ENCODE data around the gene MICU1. TPM values are rescaled to one million over a fixed set of nuclear protein-coding genes. Genes with fewer than 3 reads are reported as not detected.

Gene MICU1
- total and polyA plus RNA-seq, 2 experiments from 2014 or later = 27.5 to 52.3 TPM

DNA sequence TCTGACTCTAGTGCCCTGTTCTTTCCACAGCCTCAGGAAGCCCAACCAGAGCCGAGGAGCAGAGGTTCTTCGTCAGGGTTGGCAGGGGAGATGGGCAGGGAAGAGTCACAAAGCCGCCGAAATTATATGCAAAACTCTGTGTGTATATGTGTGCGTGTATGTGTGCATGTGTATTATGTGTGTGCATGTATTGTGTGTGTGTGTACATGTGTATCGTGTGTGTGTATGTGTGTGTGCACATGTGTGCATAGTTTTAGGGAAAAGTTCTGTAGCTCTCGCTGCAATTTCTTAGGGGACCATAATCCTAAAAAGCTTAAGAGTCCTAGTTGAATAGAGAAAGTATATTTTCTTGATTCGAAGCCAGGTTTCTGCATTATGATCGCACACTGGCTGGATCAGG, 288.2 kb downstream of the MICU1 start:
- peaks cover 11% of the 10 kb centered on the region; the same call in 1 of the 2 replicates for H3K4me1 ChIP-seq (ENCODE audit: insufficient read depth)
- no peak for DNase-seq (ENCODE audit: low spot score)
- peaks cover 7% of the 10 kb centered on the region; the same call in 1 of the 2 replicates for H3F3A ChIP-seq (replicated peaks; ENCODE audit: low read depth)
- H3K36me3 Mint-ChIP-seq (ENCODE audit: low read depth) = peaks cover 46% of the 10 kb centered on the region; the same call in 2 of the 3 replicates
- no peak overlapping the region for H3K27ac Mint-ChIP-seq
- H3K4me2 ChIP-seq = no peak overlapping the region
- H3K9me2 ChIP-seq (ENCODE audit: insufficient read depth) = no peaks in the 10 kb centered on the region
- no peaks in the 10 kb centered on the region for H3K9me3 Mint-ChIP-seq
- peaks cover 7% of the 10 kb centered on the region for H3K27me3 Mint-ChIP-seq (ENCODE audit: insufficient read depth, low read depth, poor library complexity)
- no peak overlapping the region for H3K4me3 ChIP-seq
- TF ChIP-seq, protein P1, sequence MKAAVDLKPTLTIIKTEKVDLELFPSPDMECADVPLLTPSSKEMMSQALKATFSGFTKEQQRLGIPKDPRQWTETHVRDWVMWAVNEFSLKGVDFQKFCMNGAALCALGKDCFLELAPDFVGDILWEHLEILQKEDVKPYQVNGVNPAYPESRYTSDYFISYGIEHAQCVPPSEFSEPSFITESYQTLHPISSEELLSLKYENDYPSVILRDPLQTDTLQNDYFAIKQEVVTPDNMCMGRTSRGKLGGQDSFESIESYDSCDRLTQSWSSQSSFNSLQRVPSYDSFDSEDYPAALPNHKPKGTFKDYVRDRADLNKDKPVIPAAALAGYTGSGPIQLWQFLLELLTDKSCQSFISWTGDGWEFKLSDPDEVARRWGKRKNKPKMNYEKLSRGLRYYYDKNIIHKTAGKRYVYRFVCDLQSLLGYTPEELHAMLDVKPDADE (IDR thresholded peaks at IDR 0.05) = no peak
- TF ChIP-seq CREB1 (CRISPR knock-in tag; IDR thresholded peaks at IDR 0.05; ENCODE audit: low read depth) (no peak), POLR2AphosphoS5 (IDR thresholded peaks at IDR 0.05; ENCODE audit: low read depth) (no peak), ZNF331 (CRISPR knock-in tag; IDR thresholded peaks at IDR 0.05; ENCODE audit: low read depth) (no peak), JUNB (IDR thresholded peaks at IDR 0.05; ENCODE audit: unreplicated experiment) (no peak), EZH2phosphoT487 (IDR thresholded peaks at IDR 0.05; ENCODE audit: unreplicated experiment) (no peak), ZNF114 (CRISPR knock-in tag; IDR thresholded peaks at IDR 0.05) (no peak), NANOG (IDR thresholded peaks at IDR 0.05; ENCODE audit: borderline replicate concordance) (no peak), EZH2 (IDR thresholded peaks at IDR 0.05; ENCODE audit: low read depth, unreplicated experiment) (no peak), STAT1 (IDR thresholded peaks at IDR 0.05; ENCODE audit: unreplicated experiment) (no peak)
- TF ChIP-seq, protein P2, sequence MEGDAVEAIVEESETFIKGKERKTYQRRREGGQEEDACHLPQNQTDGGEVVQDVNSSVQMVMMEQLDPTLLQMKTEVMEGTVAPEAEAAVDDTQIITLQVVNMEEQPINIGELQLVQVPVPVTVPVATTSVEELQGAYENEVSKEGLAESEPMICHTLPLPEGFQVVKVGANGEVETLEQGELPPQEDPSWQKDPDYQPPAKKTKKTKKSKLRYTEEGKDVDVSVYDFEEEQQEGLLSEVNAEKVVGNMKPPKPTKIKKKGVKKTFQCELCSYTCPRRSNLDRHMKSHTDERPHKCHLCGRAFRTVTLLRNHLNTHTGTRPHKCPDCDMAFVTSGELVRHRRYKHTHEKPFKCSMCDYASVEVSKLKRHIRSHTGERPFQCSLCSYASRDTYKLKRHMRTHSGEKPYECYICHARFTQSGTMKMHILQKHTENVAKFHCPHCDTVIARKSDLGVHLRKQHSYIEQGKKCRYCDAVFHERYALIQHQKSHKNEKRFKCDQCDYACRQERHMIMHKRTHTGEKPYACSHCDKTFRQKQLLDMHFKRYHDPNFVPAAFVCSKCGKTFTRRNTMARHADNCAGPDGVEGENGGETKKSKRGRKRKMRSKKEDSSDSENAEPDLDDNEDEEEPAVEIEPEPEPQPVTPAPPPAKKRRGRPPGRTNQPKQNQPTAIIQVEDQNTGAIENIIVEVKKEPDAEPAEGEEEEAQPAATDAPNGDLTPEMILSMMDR (conservative IDR thresholded peaks at IDR 0.05; ENCODE audit: low read depth in 2 of 2) = no peak
- TF ChIP-seq, protein P3, sequence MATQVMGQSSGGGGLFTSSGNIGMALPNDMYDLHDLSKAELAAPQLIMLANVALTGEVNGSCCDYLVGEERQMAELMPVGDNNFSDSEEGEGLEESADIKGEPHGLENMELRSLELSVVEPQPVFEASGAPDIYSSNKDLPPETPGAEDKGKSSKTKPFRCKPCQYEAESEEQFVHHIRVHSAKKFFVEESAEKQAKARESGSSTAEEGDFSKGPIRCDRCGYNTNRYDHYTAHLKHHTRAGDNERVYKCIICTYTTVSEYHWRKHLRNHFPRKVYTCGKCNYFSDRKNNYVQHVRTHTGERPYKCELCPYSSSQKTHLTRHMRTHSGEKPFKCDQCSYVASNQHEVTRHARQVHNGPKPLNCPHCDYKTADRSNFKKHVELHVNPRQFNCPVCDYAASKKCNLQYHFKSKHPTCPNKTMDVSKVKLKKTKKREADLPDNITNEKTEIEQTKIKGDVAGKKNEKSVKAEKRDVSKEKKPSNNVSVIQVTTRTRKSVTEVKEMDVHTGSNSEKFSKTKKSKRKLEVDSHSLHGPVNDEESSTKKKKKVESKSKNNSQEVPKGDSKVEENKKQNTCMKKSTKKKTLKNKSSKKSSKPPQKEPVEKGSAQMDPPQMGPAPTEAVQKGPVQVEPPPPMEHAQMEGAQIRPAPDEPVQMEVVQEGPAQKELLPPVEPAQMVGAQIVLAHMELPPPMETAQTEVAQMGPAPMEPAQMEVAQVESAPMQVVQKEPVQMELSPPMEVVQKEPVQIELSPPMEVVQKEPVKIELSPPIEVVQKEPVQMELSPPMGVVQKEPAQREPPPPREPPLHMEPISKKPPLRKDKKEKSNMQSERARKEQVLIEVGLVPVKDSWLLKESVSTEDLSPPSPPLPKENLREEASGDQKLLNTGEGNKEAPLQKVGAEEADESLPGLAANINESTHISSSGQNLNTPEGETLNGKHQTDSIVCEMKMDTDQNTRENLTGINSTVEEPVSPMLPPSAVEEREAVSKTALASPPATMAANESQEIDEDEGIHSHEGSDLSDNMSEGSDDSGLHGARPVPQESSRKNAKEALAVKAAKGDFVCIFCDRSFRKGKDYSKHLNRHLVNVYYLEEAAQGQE (IDR thresholded peaks at IDR 0.05; ENCODE audit: unreplicated experiment) = no peak
- TF ChIP-seq, protein P4, sequence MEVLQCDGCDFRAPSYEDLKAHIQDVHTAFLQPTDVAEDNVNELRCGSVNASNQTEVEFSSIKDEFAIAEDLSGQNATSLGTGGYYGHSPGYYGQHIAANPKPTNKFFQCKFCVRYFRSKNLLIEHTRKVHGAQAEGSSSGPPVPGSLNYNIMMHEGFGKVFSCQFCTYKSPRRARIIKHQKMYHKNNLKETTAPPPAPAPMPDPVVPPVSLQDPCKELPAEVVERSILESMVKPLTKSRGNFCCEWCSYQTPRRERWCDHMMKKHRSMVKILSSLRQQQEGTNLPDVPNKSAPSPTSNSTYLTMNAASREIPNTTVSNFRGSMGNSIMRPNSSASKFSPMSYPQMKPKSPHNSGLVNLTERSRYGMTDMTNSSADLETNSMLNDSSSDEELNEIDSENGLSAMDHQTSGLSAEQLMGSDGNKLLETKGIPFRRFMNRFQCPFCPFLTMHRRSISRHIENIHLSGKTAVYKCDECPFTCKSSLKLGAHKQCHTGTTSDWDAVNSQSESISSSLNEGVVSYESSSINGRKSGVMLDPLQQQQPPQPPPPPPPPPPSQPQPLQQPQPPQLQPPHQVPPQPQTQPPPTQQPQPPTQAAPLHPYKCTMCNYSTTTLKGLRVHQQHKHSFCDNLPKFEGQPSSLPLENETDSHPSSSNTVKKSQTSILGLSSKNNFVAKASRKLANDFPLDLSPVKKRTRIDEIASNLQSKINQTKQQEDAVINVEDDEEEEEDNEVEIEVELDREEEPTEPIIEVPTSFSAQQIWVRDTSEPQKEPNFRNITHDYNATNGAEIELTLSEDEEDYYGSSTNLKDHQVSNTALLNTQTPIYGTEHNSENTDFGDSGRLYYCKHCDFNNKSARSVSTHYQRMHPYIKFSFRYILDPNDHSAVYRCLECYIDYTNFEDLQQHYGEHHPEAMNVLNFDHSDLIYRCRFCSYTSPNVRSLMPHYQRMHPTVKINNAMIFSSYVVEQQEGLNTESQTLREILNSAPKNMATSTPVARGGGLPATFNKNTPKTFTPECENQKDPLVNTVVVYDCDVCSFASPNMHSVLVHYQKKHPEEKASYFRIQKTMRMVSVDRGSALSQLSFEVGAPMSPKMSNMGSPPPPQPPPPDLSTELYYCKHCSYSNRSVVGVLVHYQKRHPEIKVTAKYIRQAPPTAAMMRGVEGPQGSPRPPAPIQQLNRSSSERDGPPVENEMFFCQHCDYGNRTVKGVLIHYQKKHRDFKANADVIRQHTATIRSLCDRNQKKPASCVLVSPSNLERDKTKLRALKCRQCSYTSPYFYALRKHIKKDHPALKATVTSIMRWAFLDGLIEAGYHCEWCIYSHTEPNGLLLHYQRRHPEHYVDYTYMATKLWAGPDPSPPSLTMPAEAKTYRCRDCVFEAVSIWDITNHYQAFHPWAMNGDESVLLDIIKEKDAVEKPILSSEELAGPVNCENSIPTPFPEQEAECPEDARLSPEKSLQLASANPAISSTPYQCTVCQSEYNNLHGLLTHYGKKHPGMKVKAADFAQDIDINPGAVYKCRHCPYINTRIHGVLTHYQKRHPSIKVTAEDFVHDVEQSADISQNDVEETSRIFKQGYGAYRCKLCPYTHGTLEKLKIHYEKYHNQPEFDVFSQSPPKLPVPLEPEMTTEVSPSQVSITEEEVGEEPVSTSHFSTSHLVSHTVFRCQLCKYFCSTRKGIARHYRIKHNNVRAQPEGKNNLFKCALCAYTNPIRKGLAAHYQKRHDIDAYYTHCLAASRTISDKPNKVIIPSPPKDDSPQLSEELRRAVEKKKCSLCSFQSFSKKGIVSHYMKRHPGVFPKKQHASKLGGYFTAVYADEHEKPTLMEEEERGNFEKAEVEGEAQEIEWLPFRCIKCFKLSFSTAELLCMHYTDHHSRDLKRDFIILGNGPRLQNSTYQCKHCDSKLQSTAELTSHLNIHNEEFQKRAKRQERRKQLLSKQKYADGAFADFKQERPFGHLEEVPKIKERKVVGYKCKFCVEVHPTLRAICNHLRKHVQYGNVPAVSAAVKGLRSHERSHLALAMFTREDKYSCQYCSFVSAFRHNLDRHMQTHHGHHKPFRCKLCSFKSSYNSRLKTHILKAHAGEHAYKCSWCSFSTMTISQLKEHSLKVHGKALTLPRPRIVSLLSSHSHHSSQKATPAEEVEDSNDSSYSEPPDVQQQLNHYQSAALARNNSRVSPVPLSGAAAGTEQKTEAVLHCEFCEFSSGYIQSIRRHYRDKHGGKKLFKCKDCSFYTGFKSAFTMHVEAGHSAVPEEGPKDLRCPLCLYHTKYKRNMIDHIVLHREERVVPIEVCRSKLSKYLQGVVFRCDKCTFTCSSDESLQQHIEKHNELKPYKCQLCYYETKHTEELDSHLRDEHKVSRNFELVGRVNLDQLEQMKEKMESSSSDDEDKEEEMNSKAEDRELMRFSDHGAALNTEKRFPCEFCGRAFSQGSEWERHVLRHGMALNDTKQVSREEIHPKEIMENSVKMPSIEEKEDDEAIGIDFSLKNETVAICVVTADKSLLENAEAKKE (CRISPR knock-in tag; IDR thresholded peaks at IDR 0.05) = no peak
- H2AFZ ChIP-seq = no peak overlapping the region
- no peaks in the 10 kb centered on the region for H3K27me3 ChIP-seq (ENCODE audit: insufficient read depth)
- 0 out of 2 replicates have a peak, but pooled peaks cover 3% of the 10 kb centered on the region for H4K20me1 ChIP-seq (replicated peaks; ENCODE audit: insufficient read depth)
- H3K79me2 ChIP-seq (replicated peaks; ENCODE audit: insufficient read depth) = no peaks in the 10 kb centered on the region
- peaks cover 4% of the 10 kb centered on the region; the same call in 1 of the 2 replicates for H3K36me3 ChIP-seq (ENCODE audit: insufficient read depth)
- H3K4me3 Mint-ChIP-seq = no peak overlapping the region
- ATAC-seq = no peak
- peaks cover 20% of the 10 kb centered on the region for H3K4me1 Mint-ChIP-seq
- no peak overlapping the region for H3K27ac ChIP-seq (ENCODE audit: low read depth)

All from GM23338 (cell line).